ENCODE data around the gene DMD.

The DMD gene

DNA sequence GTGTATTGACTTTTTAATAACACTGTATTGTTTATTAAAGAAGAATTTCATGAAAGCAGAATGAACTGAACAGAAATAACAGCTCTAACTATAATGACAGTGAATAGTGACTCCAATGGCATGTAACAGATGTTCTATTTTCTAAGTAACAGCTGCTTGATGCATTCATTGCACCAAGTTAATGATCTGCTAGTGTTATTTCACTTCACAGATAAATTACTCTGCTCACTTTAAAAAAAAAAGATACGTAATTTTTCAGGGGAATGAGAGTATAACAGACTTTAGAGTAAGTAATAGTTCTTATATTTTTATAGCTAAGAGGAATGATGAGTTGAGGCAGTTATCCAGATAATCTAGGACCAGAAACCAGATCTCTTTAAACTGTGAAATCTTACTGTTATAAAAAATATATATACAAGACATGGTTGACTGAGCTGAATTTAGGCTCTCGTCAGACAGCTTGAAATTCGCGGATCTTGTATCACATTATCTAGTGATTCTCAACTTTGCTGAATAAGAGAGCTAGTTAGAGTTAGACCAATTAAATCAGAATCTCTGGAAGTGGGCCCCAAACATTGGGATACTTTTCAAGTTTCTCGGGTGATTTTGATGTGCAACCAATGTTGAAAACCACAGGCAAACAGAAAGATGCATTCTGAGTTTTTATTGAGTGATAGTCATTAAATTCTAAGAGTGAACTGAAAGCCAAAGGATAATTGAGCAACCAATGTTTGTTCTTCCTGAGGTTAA lies 840.7 kb downstream of the DMD start:
- no peak overlapping the region for H3K4me3 ChIP-seq (ENCODE audit: low read length)
- DNase-seq (ENCODE audit: low read depth): no peak
- TF ChIP-seq, protein P1, sequence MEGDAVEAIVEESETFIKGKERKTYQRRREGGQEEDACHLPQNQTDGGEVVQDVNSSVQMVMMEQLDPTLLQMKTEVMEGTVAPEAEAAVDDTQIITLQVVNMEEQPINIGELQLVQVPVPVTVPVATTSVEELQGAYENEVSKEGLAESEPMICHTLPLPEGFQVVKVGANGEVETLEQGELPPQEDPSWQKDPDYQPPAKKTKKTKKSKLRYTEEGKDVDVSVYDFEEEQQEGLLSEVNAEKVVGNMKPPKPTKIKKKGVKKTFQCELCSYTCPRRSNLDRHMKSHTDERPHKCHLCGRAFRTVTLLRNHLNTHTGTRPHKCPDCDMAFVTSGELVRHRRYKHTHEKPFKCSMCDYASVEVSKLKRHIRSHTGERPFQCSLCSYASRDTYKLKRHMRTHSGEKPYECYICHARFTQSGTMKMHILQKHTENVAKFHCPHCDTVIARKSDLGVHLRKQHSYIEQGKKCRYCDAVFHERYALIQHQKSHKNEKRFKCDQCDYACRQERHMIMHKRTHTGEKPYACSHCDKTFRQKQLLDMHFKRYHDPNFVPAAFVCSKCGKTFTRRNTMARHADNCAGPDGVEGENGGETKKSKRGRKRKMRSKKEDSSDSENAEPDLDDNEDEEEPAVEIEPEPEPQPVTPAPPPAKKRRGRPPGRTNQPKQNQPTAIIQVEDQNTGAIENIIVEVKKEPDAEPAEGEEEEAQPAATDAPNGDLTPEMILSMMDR (IDR thresholded peaks at IDR 0.05; ENCODE audit: insufficient read depth, low read depth, low read length, missing control alignments): no peak

DNA sequence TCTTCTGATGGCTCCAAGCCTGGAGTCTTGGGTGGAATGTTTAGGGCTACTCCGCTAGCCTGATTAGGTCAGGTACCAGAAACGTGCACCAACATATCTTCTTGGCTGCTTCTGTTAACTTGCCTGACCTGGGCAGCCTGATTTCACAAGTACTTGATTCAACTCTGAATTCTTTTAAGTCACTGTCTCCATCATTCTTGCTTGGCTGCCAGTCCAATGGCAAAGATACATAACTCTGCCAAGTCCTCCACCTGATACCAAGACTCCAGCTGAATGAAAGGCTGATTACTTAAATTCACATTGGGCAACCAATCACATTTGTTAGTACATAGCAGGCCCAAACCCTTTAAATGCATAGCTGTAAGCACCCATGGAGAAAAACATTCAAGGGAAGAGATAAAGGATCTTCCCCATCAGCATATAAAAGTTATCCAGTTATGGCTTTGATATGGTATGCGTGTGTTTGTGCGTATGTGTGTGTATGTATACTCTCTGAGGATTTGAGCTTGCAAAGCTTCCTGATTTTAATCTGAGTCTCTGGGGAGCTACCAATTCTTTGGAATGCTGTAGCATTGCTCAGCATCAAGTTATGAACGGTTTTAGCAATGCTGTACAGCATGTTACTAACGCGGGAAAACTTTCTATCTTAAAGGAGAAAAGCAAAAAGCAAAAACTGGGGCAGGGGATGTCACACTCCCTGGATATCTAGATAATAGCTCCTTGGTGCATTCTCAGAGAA lies 917.2 kb downstream of the DMD start:
- DNase-seq (ENCODE audit: low read depth): no peak
- H3K4me3 ChIP-seq (ENCODE audit: low read length): no peak overlapping the region
- TF ChIP-seq, protein P1 (IDR thresholded peaks at IDR 0.05; ENCODE audit: insufficient read depth, low read depth, low read length, missing control alignments): no peak

DNA sequence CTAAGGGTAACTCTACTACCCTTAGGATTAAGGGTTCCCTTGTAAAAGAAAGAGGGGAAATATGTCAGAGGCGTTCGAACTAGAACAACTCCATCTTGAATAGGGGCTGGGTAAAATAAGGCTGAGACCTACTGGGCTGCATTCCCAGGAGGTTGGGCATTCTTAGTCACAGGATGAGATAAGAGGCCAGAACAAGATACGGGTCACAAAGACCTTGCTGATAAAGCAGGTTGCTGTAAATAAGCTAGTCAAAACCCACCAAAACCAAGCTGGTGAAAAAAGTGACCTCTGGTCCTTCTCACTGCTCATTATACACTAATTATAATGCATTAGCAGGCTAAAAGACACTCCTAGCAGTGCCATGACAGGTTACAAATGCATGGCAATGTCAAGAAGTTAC lies 922.0 kb downstream of the DMD start:
- no peak overlapping the region for H3K4me3 ChIP-seq (ENCODE audit: low read length)
- TF ChIP-seq, protein P1 (IDR thresholded peaks at IDR 0.05; ENCODE audit: insufficient read depth, low read depth, low read length, missing control alignments): no peak
- no peak for DNase-seq (ENCODE audit: low read depth)

DNA sequence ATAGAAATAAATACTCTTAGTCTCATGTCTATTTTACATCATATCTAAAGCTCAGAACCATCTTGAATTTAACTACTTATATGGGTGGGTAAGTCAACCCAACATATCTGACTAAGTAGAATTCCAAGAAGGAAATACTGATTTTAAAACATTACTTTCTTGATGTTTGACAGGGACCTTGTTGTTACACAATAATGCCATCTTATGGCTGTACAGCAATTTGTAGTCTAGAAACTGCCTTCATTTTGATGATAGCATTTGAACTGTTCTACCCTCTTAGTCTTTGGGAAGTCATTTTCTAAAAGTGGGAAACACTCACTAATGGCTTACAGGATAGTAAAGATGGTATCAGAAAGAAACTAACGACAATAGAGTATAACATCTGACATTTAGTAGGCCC lies 929.5 kb downstream of the DMD start:
- TF ChIP-seq, protein P1 (IDR thresholded peaks at IDR 0.05; ENCODE audit: insufficient read depth, low read depth, low read length, missing control alignments): no peak
- DNase-seq (ENCODE audit: low read depth): no peak
- no peak overlapping the region for H3K4me3 ChIP-seq (ENCODE audit: low read length)

DNA sequence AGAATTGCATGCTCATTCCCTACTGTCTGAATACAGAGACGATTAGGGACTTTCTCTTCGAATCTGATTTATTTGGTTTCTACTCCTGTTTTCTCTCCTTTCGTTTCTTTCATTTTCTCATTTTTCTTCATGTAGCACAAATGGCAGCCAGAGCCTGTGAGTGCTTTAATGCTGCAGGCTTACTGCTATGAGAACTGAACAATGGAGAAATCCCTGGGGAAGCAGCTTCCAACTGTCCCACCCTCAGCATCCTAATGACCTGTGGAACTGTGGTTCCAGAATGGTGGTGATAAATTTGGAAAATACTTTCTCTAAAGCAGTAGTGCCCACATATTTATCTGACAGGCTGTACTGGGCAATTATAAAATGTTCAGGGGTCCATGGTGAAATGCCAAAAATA lies 930.4 kb downstream of the DMD start:
- no peak for DNase-seq (ENCODE audit: low read depth)
- TF ChIP-seq, protein P1 (IDR thresholded peaks at IDR 0.05; ENCODE audit: insufficient read depth, low read depth, low read length, missing control alignments): no peak
- no peak overlapping the region for H3K4me3 ChIP-seq (ENCODE audit: low read length)

DNA sequence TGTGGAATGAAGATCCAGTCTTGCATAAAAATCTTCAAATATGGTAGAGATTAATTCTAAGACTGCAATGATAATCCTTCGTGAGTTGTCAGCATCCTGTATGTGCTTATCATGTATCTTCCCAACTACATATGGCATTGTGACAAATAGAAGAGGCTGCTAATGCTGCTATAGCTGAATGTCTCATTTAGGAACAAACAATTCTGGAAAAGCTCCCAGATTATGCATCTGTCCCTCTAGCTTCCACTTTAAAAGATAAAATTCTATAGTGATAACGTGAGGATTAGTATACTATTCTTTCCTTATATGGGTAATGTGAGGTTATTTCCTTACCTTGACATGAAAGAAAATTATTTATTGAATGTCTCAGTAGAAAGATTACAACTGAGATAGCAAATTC lies 930.9 kb downstream of the DMD start:
- H3K4me3 ChIP-seq (ENCODE audit: low read length): no peak overlapping the region
- TF ChIP-seq, protein P1 (IDR thresholded peaks at IDR 0.05; ENCODE audit: insufficient read depth, low read depth, low read length, missing control alignments): no peak
- no peak for DNase-seq (ENCODE audit: low read depth)
